ENCODE measurements around the gene NPAS3. TPM values are rescaled to one million over a fixed set of nuclear protein-coding genes. Genes with fewer than 3 reads are reported as not detected.

NPAS3 gene
- total and polyA plus RNA-seq, 2 of the 13 experiments (the other 11 are each of a cell fraction or from before 2014, with no cell fraction given) = not detected

- no peak for DNase-seq (ENCODE audit: low spot score)
- POLR2A ChIA-PET = no interaction called here
Observed at GRCh38 chr14:33114331-33114730, 175.7 kb downstream of the NPAS3 start.

GRCh38 chr14:33118668-33119067 lies 180.0 kb downstream of the NPAS3 start:
- Histone ChIP-seq H2AFZ (ENCODE audit: low read length) (no peak overlapping the region), H3K9ac (ENCODE audit: insufficient read depth, low read depth, low read length) (no peak overlapping the region), H4K20me1 (ENCODE audit: insufficient read depth, low read length) (no peaks in the 10 kb centered on the region), H3K4me1 (ENCODE audit: insufficient read depth, low read length) (no peaks in the 10 kb centered on the region), H3K4me2 (ENCODE audit: low read depth, low read length) (no peak overlapping the region), H3K36me3 (replicated peaks in 1 of 2; ENCODE audit: control insufficient read depth in 1 of 2, insufficient read depth in 2 of 2, low read length in 2 of 2) (no peaks in the 10 kb centered on the region), H3K79me2 (ENCODE audit: insufficient read depth, low read length) (no peaks in the 10 kb centered on the region), H3K27ac (ENCODE audit: extremely low read length, insufficient read depth, low read length) (no peak overlapping the region), H3K27me3 (ENCODE audit: control insufficient read depth in 1 of 2, insufficient read depth in 2 of 2, low read length in 2 of 2) (no peaks in the 10 kb centered on the region), H3K9me3 (ENCODE audit: low read length) (peaks cover 40% of the 10 kb centered on the region), H3K4me3 (replicated peaks in 1 of 3; ENCODE audit: insufficient read depth in 1 of 3, low read depth in 2 of 3, low read length in 3 of 3) (no peak overlapping the region)
- 0% methylated on average over 1 of the region's 1 CpG for WGBS (ENCODE audit: low lambda C conversion rate)
- BruUV-seq (replicated peaks) = no TSS peak
- DNase-seq (ENCODE audit: low spot score) = no peak
- ChIA-PET CTCF (ENCODE audit: low intra/inter-chr PET ratio, low total read pairs) (no interaction called here), POLR2A (no interaction called here)
- intact Hi-C loops (cut with micrococcal nuclease; ENCODE audit: unreplicated experiment) = no loop called here
- in situ Hi-C loops (cut with HindIII; ENCODE audit: extremely low pct_ligation_motif_present, low pct_unique_long_range_greater_than_20kb) = no loop called here
- peak; percentile 51 for FAIRE-seq
- ATAC-seq = no peak
- TF ChIP-seq SIN3B (IDR thresholded peaks at IDR 0.05; ENCODE audit: low read length) = no peak
- no peak for TF ChIP-seq PAXIP1 (CRISPR knock-in tag; conservative IDR thresholded peaks at IDR 0.05)
- no peak for TF ChIP-seq ZNF614 (CRISPR knock-in tag; IDR thresholded peaks at IDR 0.05; ENCODE audit: borderline replicate concordance)
- TF ChIP-seq PREB (CRISPR knock-in tag; IDR thresholded peaks at IDR 0.05) = no peak
- TF ChIP-seq ZNF101 (CRISPR knock-in tag; IDR thresholded peaks at IDR 0.05; ENCODE audit: borderline replicate concordance, low read depth) = no peak
- no peak for TF ChIP-seq JARID2 (CRISPR knock-in tag; IDR thresholded peaks at IDR 0.05; ENCODE audit: insufficient replicate concordance)
- TF ChIP-seq SMAD3 (CRISPR knock-in tag; IDR thresholded peaks at IDR 0.05) = no peak
- no peak for TF ChIP-seq ZNF10 (CRISPR knock-in tag; IDR thresholded peaks at IDR 0.05; ENCODE audit: borderline replicate concordance, low read depth)
- no peak for TF ChIP-seq ZNF12 (CRISPR knock-in tag; IDR thresholded peaks at IDR 0.05)
- no peak for TF ChIP-seq SOX13 (IDR thresholded peaks at IDR 0.05)
- TF ChIP-seq SOX13 (CRISPR knock-in tag; conservative IDR thresholded peaks at IDR 0.05 in 1 of 2, IDR thresholded peaks at IDR 0.05 in 1 of 2) = no peak
- TF ChIP-seq ZNF552 (CRISPR knock-in tag; IDR thresholded peaks at IDR 0.05; ENCODE audit: borderline replicate concordance) = no peak

More at GRCh38 chr14:33114331-33114730, 175.7 kb downstream of the NPAS3 start:
- Histone ChIP-seq H3K9ac (ENCODE audit: insufficient read depth, low read depth, low read length) (no peak overlapping the region), H3K27ac (ENCODE audit: extremely low read length, insufficient read depth, low read length) (no peak overlapping the region), H3K36me3 (replicated peaks in 1 of 2; ENCODE audit: control insufficient read depth in 1 of 2, insufficient read depth in 2 of 2, low read length in 2 of 2) (no peaks in the 10 kb centered on the region), H3K9me3 (ENCODE audit: low read length) (peaks cover 15% of the 10 kb centered on the region), H3K79me2 (ENCODE audit: insufficient read depth, low read length) (no peaks in the 10 kb centered on the region), H3K4me2 (ENCODE audit: low read depth, low read length) (no peak overlapping the region), H4K20me1 (ENCODE audit: insufficient read depth, low read length) (no peaks in the 10 kb centered on the region), H3K27me3 (ENCODE audit: control insufficient read depth in 1 of 2, insufficient read depth in 2 of 2, low read length in 2 of 2) (no peaks in the 10 kb centered on the region), H3K4me1 (ENCODE audit: insufficient read depth, low read length) (no peaks in the 10 kb centered on the region), H3K4me3 (replicated peaks in 1 of 3; ENCODE audit: insufficient read depth in 1 of 3, low read depth in 2 of 3, low read length in 3 of 3) (no peak overlapping the region), H2AFZ (ENCODE audit: low read length) (no peak overlapping the region)
- no peak for FAIRE-seq
- intact Hi-C loops (cut with micrococcal nuclease; ENCODE audit: unreplicated experiment) (no loop called here), in situ Hi-C loops (cut with HindIII; ENCODE audit: extremely low pct_ligation_motif_present, low pct_unique_long_range_greater_than_20kb) (no loop called here)
- under 1% methylated on average over 3 of the region's 3 CpGs for WGBS (ENCODE audit: low lambda C conversion rate)
- no TSS peak for BruUV-seq (replicated peaks)
- no peak for ATAC-seq
- CTCF ChIA-PET (ENCODE audit: low intra/inter-chr PET ratio, low total read pairs) = no interaction called here
- TF ChIP-seq ZNF737 (CRISPR knock-in tag; IDR thresholded peaks at IDR 0.05; ENCODE audit: borderline replicate concordance) = no peak
- no peak for TF ChIP-seq RCOR2 (CRISPR knock-in tag; IDR thresholded peaks at IDR 0.05)
- no peak for TF ChIP-seq KLF12 (CRISPR knock-in tag; IDR thresholded peaks at IDR 0.05; ENCODE audit: borderline replicate concordance)
- no peak for TF ChIP-seq HOXA5 (CRISPR knock-in tag; IDR thresholded peaks at IDR 0.05)
- no peak for TF ChIP-seq ZBTB20 (CRISPR knock-in tag; IDR thresholded peaks at IDR 0.05; ENCODE audit: borderline replicate concordance, low read depth)
- TF ChIP-seq NBN (conservative IDR thresholded peaks at IDR 0.05) = no peak

All from HepG2 (cell line).